Mesothelial cell of epicardium (in vitro differentiated cells): ENCODE results near the gene MUC21. TPM values are rescaled to one million over a fixed set of nuclear protein-coding genes. Genes with fewer than 3 reads are reported as not detected.

Experiments used
- DNase-seq, 2 experiments: peaks; one replicate each; pipeline ENCODE4 v3.0.0; 2021; ENCODE audit warnings: low spot score in 2 of 2; ENCODE audit not compliant: unreplicated experiment in 2 of 2
- H3K27ac Mint-ChIP-seq: 2 replicates; pipeline ENCODE4 v1.8.0; 2021; ENCODE audit warnings: mixed read lengths
- H3K27me3 Mint-ChIP-seq: 2 replicates; pipeline ENCODE4 v1.8.0; 2021; ENCODE audit warnings: low read depth, mixed read lengths
- H3K36me3 Mint-ChIP-seq: 2 replicates; pipeline ENCODE4 v1.8.0; 2021; ENCODE audit warnings: mixed read lengths
- H3K4me1 Mint-ChIP-seq: 2 replicates; pipeline ENCODE4 v1.8.0; 2021; ENCODE audit warnings: mixed read lengths
- H3K4me3 Mint-ChIP-seq: 2 replicates; pipeline ENCODE4 v1.8.0; 2021; ENCODE audit warnings: mild to moderate bottlenecking, moderate library complexity, mixed read lengths
- H3K9me3 Mint-ChIP-seq: 2 replicates; pipeline ENCODE4 v1.8.0; 2021; ENCODE audit warnings: mixed read lengths
- CTCF ChIP-seq: fragments of 200-600 bp; sonication (generic); IDR thresholded peaks from one replicate; pipeline ENCODE4 v1.5.0; 2021; ENCODE audit warnings: antibody characterized with exemption; ENCODE audit not compliant: unreplicated experiment
- total RNA-seq: library from RNA; stranded (reverse); gene quantifications from 3 replicates; pipeline ENCODE4 v1.2.1, GENCODE V29; 2021

Gene MUC21
- not detected in 3 replicates for total RNA-seq

DNA sequence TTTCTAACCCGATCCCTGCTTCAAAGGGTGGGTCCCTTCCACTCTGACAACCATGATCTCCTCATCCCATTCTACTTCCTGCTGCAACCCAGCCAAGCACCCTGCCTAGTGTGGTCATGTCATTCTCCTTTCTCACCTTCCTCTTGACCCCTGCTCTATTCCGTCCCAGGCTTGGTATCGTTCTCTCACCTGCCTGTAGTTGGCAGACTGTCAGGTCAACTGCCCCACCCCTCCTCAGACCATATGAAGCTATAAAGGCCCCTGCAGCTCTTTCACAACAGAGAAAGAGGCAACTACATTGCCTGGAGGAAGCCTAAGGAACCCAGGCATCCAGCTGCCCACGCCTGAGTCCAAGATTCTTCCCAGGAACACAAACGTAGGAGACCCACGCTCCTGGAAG, at the start of gene MUC21:
Gene MUC21 (plus strand): TSS at position 280 of the 400 bp plus-strand sequence. CDS start 241 bp downstream, outside the sequence.
- no peak for DNase-seq
- no peak within 1 kb of the TSS for H3K4me3 Mint-ChIP-seq
- no peak for TF ChIP-seq CTCF
- H3K27me3 Mint-ChIP-seq = no peaks in the 10 kb centered on the region
- peak within 1 kb of the TSS; percentile 66 for H3K27ac Mint-ChIP-seq
- peaks cover 27% of the 10 kb centered on the region for H3K4me1 Mint-ChIP-seq
- no peaks in the 10 kb centered on the region for H3K9me3 Mint-ChIP-seq
- H3K36me3 Mint-ChIP-seq = no peaks in the 10 kb centered on the region

- Mint-ChIP-seq H3K27me3 (no peaks in the 10 kb centered on the region), H3K4me1 (peaks cover 46% of the 10 kb centered on the region), H3K9me3 (no peaks in the 10 kb centered on the region), H3K27ac (peak overlapping the region; percentile 70), H3K4me3 (no peak overlapping the region), H3K36me3 (peaks cover 1% of the 10 kb centered on the region)
- TF ChIP-seq CTCF = no peak
- no peak for DNase-seq
These were observed 48.5 kb upstream of the MUC21 start for GRCh38 chr6:30935018-30935417.

GRCh38 chr6:30937265-30937664, 46.3 kb upstream of the MUC21 start:
- Mint-ChIP-seq H3K4me3 (no peak overlapping the region), H3K27ac (no peak overlapping the region), H3K9me3 (no peaks in the 10 kb centered on the region)

GRCh38 chr6:30938730-30939129, 44.8 kb upstream of the MUC21 start:
- H3K4me3 Mint-ChIP-seq = no peak overlapping the region
- peaks cover 51% of the 10 kb centered on the region for H3K4me1 Mint-ChIP-seq
- no peaks in the 10 kb centered on the region for H3K9me3 Mint-ChIP-seq
- H3K27ac Mint-ChIP-seq = no peak overlapping the region
- no peaks in the 10 kb centered on the region for H3K36me3 Mint-ChIP-seq
- TF ChIP-seq CTCF = no peak
- no peaks in the 10 kb centered on the region for H3K27me3 Mint-ChIP-seq
- DNase-seq = no peak

More at GRCh38 chr6:30937265-30937664, 46.3 kb upstream of the MUC21 start:
- TF ChIP-seq CTCF = no peak
- DNase-seq = no peak
- no peaks in the 10 kb centered on the region for H3K27me3 Mint-ChIP-seq
- no peaks in the 10 kb centered on the region for H3K36me3 Mint-ChIP-seq
- H3K4me1 Mint-ChIP-seq = peaks cover 46% of the 10 kb centered on the region

- Mint-ChIP-seq H3K4me1 (peaks cover 51% of the 10 kb centered on the region), H3K4me3 (no peak overlapping the region), H3K27me3 (no peaks in the 10 kb centered on the region), H3K27ac (no peak overlapping the region), H3K36me3 (no peaks in the 10 kb centered on the region), H3K9me3 (no peaks in the 10 kb centered on the region)
- DNase-seq = no peak
- no peak for TF ChIP-seq CTCF
These were observed 44.0 kb upstream of the MUC21 start for GRCh38 chr6:30939473-30939872.
